ENCODE measurements around the gene GMDS. TPM values are rescaled to one million over a fixed set of nuclear protein-coding genes. Genes with fewer than 3 reads are reported as not detected.

GMDS gene
- total and polyA plus RNA-seq, 2 donors (not counting 3 experiments of a cell fraction or from before 2014, with no cell fraction given), result 9.8 to 23.5 TPM

GRCh38 chr6:1592852-1593251, 652.6 kb downstream of the GMDS start:
- no peaks in the 10 kb centered on the region for H3K9me1 ChIP-seq (replicated peaks; ENCODE audit: control insufficient read depth, extremely low read depth, insufficient read depth, low read length)
- H2AFZ ChIP-seq (ENCODE audit: low read depth, low read length), result no peak overlapping the region
- BruUV-seq (replicated peaks), result no TSS peak
- no peaks in the 10 kb centered on the region for H3K9me3 ChIP-seq (replicated peaks; ENCODE audit: control insufficient read depth, insufficient read depth, low read length)
- no peaks in the 10 kb centered on the region for H3K36me3 ChIP-seq (ENCODE audit: control insufficient read depth in 2 of 2, extremely low read depth in 1 of 2, insufficient read depth in 2 of 2, low read length in 2 of 2)
- FAIRE-seq, result no peak
- dilution Hi-C loops (cut with MboI; ENCODE audit: extremely low pct_ligation_motif_present, low sequenced_read_pairs) (no loop called here), intact Hi-C loops (cut with micrococcal nuclease) (no loop called here)
- CTCF ChIA-PET, result interaction anchor here (0.8 to 1.5 kb wide), 5 partner anchors 13 to 1157 kb away, joined by 3 to 4 read pairs (median 3); no protein-coding TSS in a partner anchor
- H3K4me1 ChIP-seq (ENCODE audit: control insufficient read depth, extremely low read depth, insufficient read depth, low read length), result no peaks in the 10 kb centered on the region
- H3K4me2 ChIP-seq (ENCODE audit: insufficient read depth, low read length), result no peak overlapping the region
- H3K27ac ChIP-seq (ENCODE audit: insufficient read depth, low read depth, low read length), result no peak overlapping the region
- no peaks in the 10 kb centered on the region for H3K79me2 ChIP-seq (ENCODE audit: control insufficient read depth, insufficient read depth, low read length)
- no peak overlapping the region for H3K9ac ChIP-seq (replicated peaks; ENCODE audit: extremely low read depth, insufficient read depth, low read length)
- peaks cover 0 to 1% of the 10 kb centered on the region in 2 experiments for H3K27me3 ChIP-seq (ENCODE audit: control insufficient read depth in 2 of 2, insufficient read depth in 2 of 2, low read length in 2 of 2)
- H3K4me3 ChIP-seq (replicated peaks in 1 of 3; ENCODE audit: insufficient read depth in 1 of 3, low read depth in 1 of 3, low read length in 3 of 3), result no peak overlapping the region
- TF ChIP-seq, protein P1, sequence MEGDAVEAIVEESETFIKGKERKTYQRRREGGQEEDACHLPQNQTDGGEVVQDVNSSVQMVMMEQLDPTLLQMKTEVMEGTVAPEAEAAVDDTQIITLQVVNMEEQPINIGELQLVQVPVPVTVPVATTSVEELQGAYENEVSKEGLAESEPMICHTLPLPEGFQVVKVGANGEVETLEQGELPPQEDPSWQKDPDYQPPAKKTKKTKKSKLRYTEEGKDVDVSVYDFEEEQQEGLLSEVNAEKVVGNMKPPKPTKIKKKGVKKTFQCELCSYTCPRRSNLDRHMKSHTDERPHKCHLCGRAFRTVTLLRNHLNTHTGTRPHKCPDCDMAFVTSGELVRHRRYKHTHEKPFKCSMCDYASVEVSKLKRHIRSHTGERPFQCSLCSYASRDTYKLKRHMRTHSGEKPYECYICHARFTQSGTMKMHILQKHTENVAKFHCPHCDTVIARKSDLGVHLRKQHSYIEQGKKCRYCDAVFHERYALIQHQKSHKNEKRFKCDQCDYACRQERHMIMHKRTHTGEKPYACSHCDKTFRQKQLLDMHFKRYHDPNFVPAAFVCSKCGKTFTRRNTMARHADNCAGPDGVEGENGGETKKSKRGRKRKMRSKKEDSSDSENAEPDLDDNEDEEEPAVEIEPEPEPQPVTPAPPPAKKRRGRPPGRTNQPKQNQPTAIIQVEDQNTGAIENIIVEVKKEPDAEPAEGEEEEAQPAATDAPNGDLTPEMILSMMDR (IDR thresholded peaks at IDR 0.05; ENCODE audit: extremely low read depth in 1 of 2, insufficient read depth in 1 of 2, low read depth in 1 of 2, low read length in 2 of 2), result no peak
- TF ChIP-seq POLR2AphosphoS5 (IDR thresholded peaks at IDR 0.05; ENCODE audit: insufficient read depth, low read depth, low read length), result no peak
- no peak for TF ChIP-seq JUN (IDR thresholded peaks at IDR 0.05; ENCODE audit: borderline replicate concordance, insufficient read depth, insufficient read length, low read depth)
- no peak for TF ChIP-seq FOS (IDR thresholded peaks at IDR 0.05; ENCODE audit: borderline replicate concordance, insufficient read depth, low read length)
- TF ChIP-seq MYC (IDR thresholded peaks at IDR 0.05; ENCODE audit: low read depth, low read length), result no peak
- no peak for TF ChIP-seq EZH2 (IDR thresholded peaks at IDR 0.05; ENCODE audit: borderline replicate concordance, low read depth, low read length, severe bottlenecking)
- TF ChIP-seq POLR2A (IDR thresholded peaks at IDR 0.05; ENCODE audit: low read depth, low read length), result no peak
- no peak for TF ChIP-seq GATA2 (IDR thresholded peaks at IDR 0.05; ENCODE audit: insufficient read depth, insufficient read length, low read depth, low read length)
- TF ChIP-seq, protein P2, sequence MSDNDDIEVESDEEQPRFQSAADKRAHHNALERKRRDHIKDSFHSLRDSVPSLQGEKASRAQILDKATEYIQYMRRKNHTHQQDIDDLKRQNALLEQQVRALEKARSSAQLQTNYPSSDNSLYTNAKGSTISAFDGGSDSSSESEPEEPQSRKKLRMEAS (IDR thresholded peaks at IDR 0.05; ENCODE audit: insufficient read depth, insufficient read length), result no peak
- POLR2A ChIA-PET, result interaction anchor here (0.6 kb wide), 1 partner anchor 15 kb away, joined by 3 read pairs; no protein-coding TSS in a partner anchor
- no peaks in the 10 kb centered on the region for H4K20me1 ChIP-seq (replicated peaks; ENCODE audit: control insufficient read depth, extremely low read depth, insufficient read depth, low read length)
- DNase-seq (ENCODE audit: low read depth, low spot score), result no peak

Data from endothelial cell of umbilical vein (primary cell).